Mammary epithelial cell (primary cell): ENCODE data around the gene CTDSPL.

Experiments
- EZH2 ChIP-seq: IDR thresholded peaks from 2 replicates; pipeline ENCODE4 v1.6.1; 2012; ENCODE audit warnings: low read length, inconsistent platforms, borderline replicate concordance
- TF ChIP-seq, protein P1 (sequence below), 2 donors: IDR thresholded peaks in 1 of 2; conservative IDR thresholded peaks in 1 of 2; 2 replicates each; pipeline ENCODE4 v1.5.1; 2011 to 2012; ENCODE audit warnings: inconsistent platforms in 2 of 2, low read length in 2 of 2, mild to moderate bottlenecking in 2 of 2, control low read depth in 1 of 2, low read depth in 1 of 2; ENCODE audit not compliant: insufficient read depth in 1 of 2; ENCODE audit errors: extremely low read depth in 1 of 2

DNA sequence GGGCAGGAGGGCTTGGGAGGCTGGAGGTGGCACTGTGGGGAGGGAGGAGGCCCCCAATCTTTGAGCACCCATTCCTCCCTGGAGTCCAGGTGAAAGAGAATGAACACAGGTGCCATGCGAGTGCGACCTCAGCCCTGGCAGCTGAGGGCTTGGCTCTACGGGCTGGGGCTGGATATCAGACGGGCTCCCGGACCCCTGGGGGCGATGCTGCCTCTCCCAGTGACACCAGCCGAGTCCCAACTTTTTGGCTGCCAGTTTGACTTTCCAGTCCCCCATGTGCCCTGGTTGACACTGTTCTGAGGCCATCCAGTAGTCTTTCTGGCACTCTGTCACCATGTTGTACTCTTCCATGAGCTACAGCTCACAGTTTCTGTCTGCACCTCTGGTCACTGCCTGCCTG is 130.1 kb downstream of the CTDSPL start:
- TF ChIP-seq, protein P1, sequence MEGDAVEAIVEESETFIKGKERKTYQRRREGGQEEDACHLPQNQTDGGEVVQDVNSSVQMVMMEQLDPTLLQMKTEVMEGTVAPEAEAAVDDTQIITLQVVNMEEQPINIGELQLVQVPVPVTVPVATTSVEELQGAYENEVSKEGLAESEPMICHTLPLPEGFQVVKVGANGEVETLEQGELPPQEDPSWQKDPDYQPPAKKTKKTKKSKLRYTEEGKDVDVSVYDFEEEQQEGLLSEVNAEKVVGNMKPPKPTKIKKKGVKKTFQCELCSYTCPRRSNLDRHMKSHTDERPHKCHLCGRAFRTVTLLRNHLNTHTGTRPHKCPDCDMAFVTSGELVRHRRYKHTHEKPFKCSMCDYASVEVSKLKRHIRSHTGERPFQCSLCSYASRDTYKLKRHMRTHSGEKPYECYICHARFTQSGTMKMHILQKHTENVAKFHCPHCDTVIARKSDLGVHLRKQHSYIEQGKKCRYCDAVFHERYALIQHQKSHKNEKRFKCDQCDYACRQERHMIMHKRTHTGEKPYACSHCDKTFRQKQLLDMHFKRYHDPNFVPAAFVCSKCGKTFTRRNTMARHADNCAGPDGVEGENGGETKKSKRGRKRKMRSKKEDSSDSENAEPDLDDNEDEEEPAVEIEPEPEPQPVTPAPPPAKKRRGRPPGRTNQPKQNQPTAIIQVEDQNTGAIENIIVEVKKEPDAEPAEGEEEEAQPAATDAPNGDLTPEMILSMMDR (conservative IDR thresholded peaks at IDR 0.05 in 1 of 2, IDR thresholded peaks at IDR 0.05 in 1 of 2; ENCODE audit: extremely low read depth in 1 of 2, insufficient read depth in 1 of 2, low read depth in 1 of 2, low read length in 2 of 2) = no peak
- TF ChIP-seq EZH2 = no peak
